ENCODE measurements around the gene C16orf96. TPM values are rescaled to one million over a fixed set of nuclear protein-coding genes. Genes with fewer than 3 reads are reported as not detected.

The C16orf96 gene
- total and polyA plus RNA-seq, 2 experiments from 2014 or later: 0.37 to 2.2 TPM

DNA sequence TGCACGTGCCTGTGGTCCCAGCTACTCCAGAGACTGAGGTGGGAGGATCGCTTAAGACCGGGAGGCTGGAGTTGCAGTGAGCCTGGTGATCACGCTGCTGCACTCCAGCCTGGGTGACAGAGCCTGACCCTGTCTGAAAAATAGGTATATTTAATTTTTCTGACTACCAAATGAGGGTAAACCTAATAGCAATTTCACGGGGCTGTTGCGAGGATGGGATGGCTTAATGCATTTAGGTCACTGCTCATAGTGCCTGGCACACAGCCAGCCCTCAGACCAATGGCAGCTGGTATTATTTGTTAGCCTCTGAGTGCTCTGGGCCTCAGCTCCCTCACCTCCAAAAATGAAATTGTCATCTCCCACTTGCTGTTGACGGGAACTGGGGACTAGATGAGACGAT is 11.7 kb upstream of the C16orf96 start:
- H3F3A ChIP-seq (replicated peaks; ENCODE audit: low read depth): peaks cover 2% of the 10 kb centered on the region; the same call in 1 of the 2 replicates
- peaks cover 9% of the 10 kb centered on the region for H3K27me3 ChIP-seq (ENCODE audit: insufficient read depth)
- H3K27ac Mint-ChIP-seq: no peak overlapping the region
- H3K9me2 ChIP-seq (ENCODE audit: insufficient read depth): no peaks in the 10 kb centered on the region
- H3K36me3 Mint-ChIP-seq (ENCODE audit: low read depth): peaks cover 11% of the 10 kb centered on the region
- no peak overlapping the region for H3K4me3 Mint-ChIP-seq
- H3K27me3 Mint-ChIP-seq (ENCODE audit: insufficient read depth, low read depth, poor library complexity): peaks cover 13% of the 10 kb centered on the region
- no peaks in the 10 kb centered on the region for H3K36me3 ChIP-seq (ENCODE audit: insufficient read depth)
- no peak overlapping the region for H2AFZ ChIP-seq
- H3K9me3 Mint-ChIP-seq: peaks cover 11% of the 10 kb centered on the region
- H3K79me2 ChIP-seq (replicated peaks; ENCODE audit: insufficient read depth): no peaks in the 10 kb centered on the region
- no peaks in the 10 kb centered on the region for H4K20me1 ChIP-seq (replicated peaks; ENCODE audit: insufficient read depth)
- no peak for ATAC-seq
- no peak overlapping the region for H3K4me3 ChIP-seq
- no peak for DNase-seq (ENCODE audit: low spot score)
- H3K4me1 ChIP-seq (ENCODE audit: insufficient read depth): no peaks in the 10 kb centered on the region
- H3K4me1 Mint-ChIP-seq: peaks cover 3% of the 10 kb centered on the region; the same call in 1 of the 3 replicates
- TF ChIP-seq ZNF331 (CRISPR knock-in tag; IDR thresholded peaks at IDR 0.05; ENCODE audit: low read depth) (no peak), CREB1 (CRISPR knock-in tag; IDR thresholded peaks at IDR 0.05; ENCODE audit: low read depth) (no peak), STAT1 (IDR thresholded peaks at IDR 0.05; ENCODE audit: unreplicated experiment) (no peak), NANOG (IDR thresholded peaks at IDR 0.05; ENCODE audit: borderline replicate concordance) (no peak), EZH2phosphoT487 (IDR thresholded peaks at IDR 0.05; ENCODE audit: unreplicated experiment) (no peak), POLR2AphosphoS5 (IDR thresholded peaks at IDR 0.05; ENCODE audit: low read depth) (no peak), JUNB (IDR thresholded peaks at IDR 0.05; ENCODE audit: unreplicated experiment) (no peak), ZNF462 (CRISPR knock-in tag; IDR thresholded peaks at IDR 0.05) (no peak), EZH2 (IDR thresholded peaks at IDR 0.05; ENCODE audit: low read depth, unreplicated experiment) (no peak), ZNF114 (CRISPR knock-in tag; IDR thresholded peaks at IDR 0.05) (no peak)
- TF ChIP-seq, protein P1, sequence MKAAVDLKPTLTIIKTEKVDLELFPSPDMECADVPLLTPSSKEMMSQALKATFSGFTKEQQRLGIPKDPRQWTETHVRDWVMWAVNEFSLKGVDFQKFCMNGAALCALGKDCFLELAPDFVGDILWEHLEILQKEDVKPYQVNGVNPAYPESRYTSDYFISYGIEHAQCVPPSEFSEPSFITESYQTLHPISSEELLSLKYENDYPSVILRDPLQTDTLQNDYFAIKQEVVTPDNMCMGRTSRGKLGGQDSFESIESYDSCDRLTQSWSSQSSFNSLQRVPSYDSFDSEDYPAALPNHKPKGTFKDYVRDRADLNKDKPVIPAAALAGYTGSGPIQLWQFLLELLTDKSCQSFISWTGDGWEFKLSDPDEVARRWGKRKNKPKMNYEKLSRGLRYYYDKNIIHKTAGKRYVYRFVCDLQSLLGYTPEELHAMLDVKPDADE (IDR thresholded peaks at IDR 0.05): no peak
- TF ChIP-seq, protein P2, sequence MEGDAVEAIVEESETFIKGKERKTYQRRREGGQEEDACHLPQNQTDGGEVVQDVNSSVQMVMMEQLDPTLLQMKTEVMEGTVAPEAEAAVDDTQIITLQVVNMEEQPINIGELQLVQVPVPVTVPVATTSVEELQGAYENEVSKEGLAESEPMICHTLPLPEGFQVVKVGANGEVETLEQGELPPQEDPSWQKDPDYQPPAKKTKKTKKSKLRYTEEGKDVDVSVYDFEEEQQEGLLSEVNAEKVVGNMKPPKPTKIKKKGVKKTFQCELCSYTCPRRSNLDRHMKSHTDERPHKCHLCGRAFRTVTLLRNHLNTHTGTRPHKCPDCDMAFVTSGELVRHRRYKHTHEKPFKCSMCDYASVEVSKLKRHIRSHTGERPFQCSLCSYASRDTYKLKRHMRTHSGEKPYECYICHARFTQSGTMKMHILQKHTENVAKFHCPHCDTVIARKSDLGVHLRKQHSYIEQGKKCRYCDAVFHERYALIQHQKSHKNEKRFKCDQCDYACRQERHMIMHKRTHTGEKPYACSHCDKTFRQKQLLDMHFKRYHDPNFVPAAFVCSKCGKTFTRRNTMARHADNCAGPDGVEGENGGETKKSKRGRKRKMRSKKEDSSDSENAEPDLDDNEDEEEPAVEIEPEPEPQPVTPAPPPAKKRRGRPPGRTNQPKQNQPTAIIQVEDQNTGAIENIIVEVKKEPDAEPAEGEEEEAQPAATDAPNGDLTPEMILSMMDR (conservative IDR thresholded peaks at IDR 0.05; ENCODE audit: low read depth in 2 of 2): no peak
- TF ChIP-seq, protein P3, sequence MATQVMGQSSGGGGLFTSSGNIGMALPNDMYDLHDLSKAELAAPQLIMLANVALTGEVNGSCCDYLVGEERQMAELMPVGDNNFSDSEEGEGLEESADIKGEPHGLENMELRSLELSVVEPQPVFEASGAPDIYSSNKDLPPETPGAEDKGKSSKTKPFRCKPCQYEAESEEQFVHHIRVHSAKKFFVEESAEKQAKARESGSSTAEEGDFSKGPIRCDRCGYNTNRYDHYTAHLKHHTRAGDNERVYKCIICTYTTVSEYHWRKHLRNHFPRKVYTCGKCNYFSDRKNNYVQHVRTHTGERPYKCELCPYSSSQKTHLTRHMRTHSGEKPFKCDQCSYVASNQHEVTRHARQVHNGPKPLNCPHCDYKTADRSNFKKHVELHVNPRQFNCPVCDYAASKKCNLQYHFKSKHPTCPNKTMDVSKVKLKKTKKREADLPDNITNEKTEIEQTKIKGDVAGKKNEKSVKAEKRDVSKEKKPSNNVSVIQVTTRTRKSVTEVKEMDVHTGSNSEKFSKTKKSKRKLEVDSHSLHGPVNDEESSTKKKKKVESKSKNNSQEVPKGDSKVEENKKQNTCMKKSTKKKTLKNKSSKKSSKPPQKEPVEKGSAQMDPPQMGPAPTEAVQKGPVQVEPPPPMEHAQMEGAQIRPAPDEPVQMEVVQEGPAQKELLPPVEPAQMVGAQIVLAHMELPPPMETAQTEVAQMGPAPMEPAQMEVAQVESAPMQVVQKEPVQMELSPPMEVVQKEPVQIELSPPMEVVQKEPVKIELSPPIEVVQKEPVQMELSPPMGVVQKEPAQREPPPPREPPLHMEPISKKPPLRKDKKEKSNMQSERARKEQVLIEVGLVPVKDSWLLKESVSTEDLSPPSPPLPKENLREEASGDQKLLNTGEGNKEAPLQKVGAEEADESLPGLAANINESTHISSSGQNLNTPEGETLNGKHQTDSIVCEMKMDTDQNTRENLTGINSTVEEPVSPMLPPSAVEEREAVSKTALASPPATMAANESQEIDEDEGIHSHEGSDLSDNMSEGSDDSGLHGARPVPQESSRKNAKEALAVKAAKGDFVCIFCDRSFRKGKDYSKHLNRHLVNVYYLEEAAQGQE (IDR thresholded peaks at IDR 0.05; ENCODE audit: unreplicated experiment): no peak
- H3K4me2 ChIP-seq: no peak overlapping the region
- no peak overlapping the region for H3K27ac ChIP-seq (ENCODE audit: low read depth)

Measured in GM23338 (cell line).